Measurements from ENCODE around the gene FRMPD1.
A peak's percentile ranks its signal among the peaks of the same experiment; 100 is the strongest.

FRMPD1 gene

GRCh38 chr9:37639109-37639762 is 11.5 kb upstream of the FRMPD1 start (continued):
- TF ChIP-seq ZNF23 (tag by site-specific recombination; IDR thresholded peaks at IDR 0.05; ENCODE audit: borderline replicate concordance), result no peak
- TF ChIP-seq HIC1 (tag by site-specific recombination; IDR thresholded peaks at IDR 0.05), result no peak
- TF ChIP-seq ZNF362 (tag by site-specific recombination; IDR thresholded peaks at IDR 0.05), result peak; percentile 72
- no peak for TF ChIP-seq ZBTB8A (tag by site-specific recombination; IDR thresholded peaks at IDR 0.05)
- TF ChIP-seq ZNF585B (tag by site-specific recombination; IDR thresholded peaks at IDR 0.05), result no peak
- TF ChIP-seq ZNF561 (tag by site-specific recombination; IDR thresholded peaks at IDR 0.05; ENCODE audit: borderline replicate concordance), result no peak
- TF ChIP-seq ZNF529 (tag by site-specific recombination; IDR thresholded peaks at IDR 0.05; ENCODE audit: insufficient replicate concordance), result no peak
- no peak for TF ChIP-seq ZNF416 (tag by site-specific recombination; IDR thresholded peaks at IDR 0.05)
- TF ChIP-seq ZNF518A (tag by site-specific recombination; conservative IDR thresholded peaks at IDR 0.05; ENCODE audit: low read depth), result 0 out of 2 replicates have a peak, but pooled peaks have one; percentile 28
- peak; percentile 91 for TF ChIP-seq ATF2 (tag by site-specific recombination; IDR thresholded peaks at IDR 0.05; ENCODE audit: low read depth)
- no peak for TF ChIP-seq ZNF366 (tag by site-specific recombination; conservative IDR thresholded peaks at IDR 0.05)
- no peak for TF ChIP-seq ZNF24 (tag by site-specific recombination; IDR thresholded peaks at IDR 0.05)
- TF ChIP-seq ZNF670 (tag by site-specific recombination; IDR thresholded peaks at IDR 0.05; ENCODE audit: low read depth), result no peak
- TF ChIP-seq ZNF629 (tag by site-specific recombination; IDR thresholded peaks at IDR 0.05), result peak; percentile 81
- TF ChIP-seq ZNF624 (tag by site-specific recombination; IDR thresholded peaks at IDR 0.05), result no peak

GRCh38 chr9:37639841-37640240 is 10.9 kb upstream of the FRMPD1 start:
- ChIA-PET CTCF (interaction anchor here (0.6 to 1.7 kb wide), 2 partner anchors 16 to 165 kb away, joined by 3 read pairs; no protein-coding TSS in a partner anchor), POLR2A (interaction anchor here (1.7 kb wide), 1 partner anchor 48 kb away, joined by 8 read pairs; the partner anchor contains the start of gene TOMM5)
- H3K4me3 ChIP-seq (ENCODE audit: low read depth, low read length), result no peak overlapping the region
- H3K4me1 ChIP-seq (ENCODE audit: control insufficient read depth, insufficient read depth, low read length), result no peaks in the 10 kb centered on the region
- H3K27ac ChIP-seq (ENCODE audit: extremely low read depth, low read depth, low read length), result no peak overlapping the region
- no peaks in the 10 kb centered on the region for H3K36me3 ChIP-seq (ENCODE audit: control insufficient read depth in 2 of 2, insufficient read depth in 1 of 2, low read length in 2 of 2)
- H3K9me3 ChIP-seq (ENCODE audit: control insufficient read depth, insufficient read depth, low read depth, low read length), result no peaks in the 10 kb centered on the region
- TF ChIP-seq ZNF341 (tag by site-specific recombination; IDR thresholded peaks at IDR 0.05; ENCODE audit: low read depth) (no peak), ZNF544 (tag by site-specific recombination; IDR thresholded peaks at IDR 0.05) (no peak), HOXA7 (CRISPR knock-in tag; IDR thresholded peaks at IDR 0.05; ENCODE audit: borderline replicate concordance) (no peak), ZNF175 (tag by site-specific recombination; IDR thresholded peaks at IDR 0.05) (no peak), ZNF174 (tag by site-specific recombination; IDR thresholded peaks at IDR 0.05) (no peak), ATF2 (tag by site-specific recombination; IDR thresholded peaks at IDR 0.05; ENCODE audit: low read depth) (no peak), KLF1 (tag by site-specific recombination; IDR thresholded peaks at IDR 0.05) (no peak), EGR2 (tag by site-specific recombination; IDR thresholded peaks at IDR 0.05; ENCODE audit: low read depth) (no peak), ZNF670 (tag by site-specific recombination; IDR thresholded peaks at IDR 0.05; ENCODE audit: low read depth) (no peak)

Data from HEK293 (cell line).